ENCODE data around the gene FDCSP.

DNA sequence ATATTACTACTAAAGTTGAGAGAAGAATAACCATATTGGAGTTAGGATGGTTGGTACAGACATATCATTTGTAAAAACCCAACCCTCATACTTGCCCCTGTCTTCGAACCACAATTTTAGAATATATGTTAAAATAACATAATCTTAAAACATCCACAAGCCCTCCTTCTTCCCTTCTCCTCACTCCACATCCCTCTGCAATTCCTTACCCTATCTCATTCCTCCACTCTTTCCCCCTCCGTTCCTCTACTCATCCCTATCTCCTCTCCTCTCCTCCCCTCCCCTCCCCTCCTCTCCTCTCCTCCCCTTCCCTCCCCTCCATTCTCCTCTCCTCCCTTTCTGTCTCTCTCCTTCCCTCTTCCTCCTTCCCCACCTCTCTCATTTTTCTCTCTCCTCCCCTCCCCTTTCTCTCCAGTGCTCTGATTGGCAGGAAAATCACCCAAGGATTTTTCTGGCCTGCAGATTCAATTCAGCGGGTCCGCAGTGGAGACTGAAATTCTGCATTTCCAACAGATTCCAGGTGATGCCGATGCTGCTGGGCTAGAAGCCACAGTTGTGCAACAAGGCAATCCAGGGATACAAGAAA lies 47.8 kb upstream of the FDCSP start:
- TF ChIP-seq FOS (IDR thresholded peaks at IDR 0.05; ENCODE audit: extremely low read depth, insufficient read length) (no peak), ETV5 (CRISPR knock-in tag; IDR thresholded peaks at IDR 0.05; ENCODE audit: low read depth) (no peak), ARID3A (IDR thresholded peaks at IDR 0.05; ENCODE audit: borderline replicate concordance, low read depth, low read length) (no peak), CTBP1 (IDR thresholded peaks at IDR 0.05; ENCODE audit: borderline replicate concordance) (no peak)

All from K562 (cell line).